C1 segment of cervical spinal cord (tissue), 14 donors: ENCODE measurements around the gene AJAP1.
"Not testable (repeated sequence)": the region's sequence is repeated elsewhere in the genome, so short reads cannot be mapped to it uniquely, and the experiment has no call there.

Experiments used
- DNase-seq, 14 donors: peaks; one replicate each; lab custom pipeline; 2025; lab: John Stamatoyannopoulos, UW

The AJAP1 gene

GRCh38 chr1:4657960-4658541 is 3.6 kb downstream of the AJAP1 start:
- DNase-seq = peak in 8 of 14 donors; percentile 31 to 78 (median 56)

GRCh38 chr1:4658643-4659628 is 4.5 kb downstream of the AJAP1 start:
- no peak for DNase-seq

GRCh38 chr1:4660917-4661594 is 6.6 kb downstream of the AJAP1 start:
- no peak for DNase-seq

GRCh38 chr1:4661595-4661917 is 7.1 kb downstream of the AJAP1 start:
- DNase-seq = no peak

- no peak for DNase-seq
Observed at GRCh38 chr1:4662168-4662567, 7.8 kb downstream of the AJAP1 start.

- no peak for DNase-seq
Observed at GRCh38 chr1:4662723-4663122, 8.3 kb downstream of the AJAP1 start.

GRCh38 chr1:4664095-4664494 is 9.7 kb downstream of the AJAP1 start:
- no peak for DNase-seq

- DNase-seq = no peak
Observed at GRCh38 chr1:4664606-4665005, 10.2 kb downstream of the AJAP1 start.

GRCh38 chr1:4665456-4665855 is 11.0 kb downstream of the AJAP1 start:
- DNase-seq = no peak

GRCh38 chr1:4666683-4667082 is 12.3 kb downstream of the AJAP1 start:
- DNase-seq = not testable (repeated sequence)

GRCh38 chr1:4668743-4669700 is 14.6 kb downstream of the AJAP1 start:
- DNase-seq = no peak

GRCh38 chr1:4670265-4670664 is 15.9 kb downstream of the AJAP1 start:
- DNase-seq = no peak

GRCh38 chr1:4671828-4672227 is 17.4 kb downstream of the AJAP1 start:
- no peak for DNase-seq

- DNase-seq = peak in 2 of 14 donors; percentile 13 to 38
Observed at GRCh38 chr1:4673494-4673893, 19.1 kb downstream of the AJAP1 start.

- DNase-seq = no peak
Observed at GRCh38 chr1:4674117-4674516, 19.7 kb downstream of the AJAP1 start.

GRCh38 chr1:4674676-4675075 is 20.3 kb downstream of the AJAP1 start:
- no peak for DNase-seq

GRCh38 chr1:4675454-4676186 is 21.2 kb downstream of the AJAP1 start:
- DNase-seq = no peak

- no peak for DNase-seq
Observed at GRCh38 chr1:4676253-4676652, 21.8 kb downstream of the AJAP1 start.

- DNase-seq = no peak
Observed at GRCh38 chr1:4677608-4678007, 23.2 kb downstream of the AJAP1 start.

- DNase-seq = no peak
Observed at GRCh38 chr1:4678066-4678717, 23.8 kb downstream of the AJAP1 start.
